ENCODE data around the gene TJP3. TPM values are rescaled to one million over a fixed set of nuclear protein-coding genes. Genes with fewer than 3 reads are reported as not detected.
A peak's percentile ranks its signal among the peaks of the same experiment; 100 is the strongest.

Gene TJP3
- total RNA-seq, 1 donor from 2014 or later: 2.0 TPM

GRCh38 chr19:3710265-3710812 is 2.2 kb downstream of the TJP3 start:
- Mint-ChIP-seq H3K27me3 (ENCODE audit: low read depth, unreplicated experiment) (peaks cover 12% of the 10 kb centered on the region), H3K4me3 (ENCODE audit: unreplicated experiment) (no peak overlapping the region), H3K9me3 (ENCODE audit: unreplicated experiment) (no peaks in the 10 kb centered on the region), H3K27ac (ENCODE audit: unreplicated experiment) (no peak overlapping the region), H3K4me1 (ENCODE audit: low read depth, unreplicated experiment) (no peaks in the 10 kb centered on the region), H3K36me3 (ENCODE audit: low read depth, unreplicated experiment) (no peaks in the 10 kb centered on the region)
- Histone ChIP-seq H3K27me3 (ENCODE audit: insufficient read depth, low read length) (peaks cover 4% of the 10 kb centered on the region), H2AFZ (ENCODE audit: low read depth, low read length) (no peak overlapping the region), H3K9me3 (ENCODE audit: insufficient read depth, low read depth, low read length) (no peaks in the 10 kb centered on the region), H3K27ac (ENCODE audit: low read depth, low read length) (no peak overlapping the region), H3K36me3 (ENCODE audit: insufficient read depth, low read length) (no peaks in the 10 kb centered on the region), H3K4me2 (ENCODE audit: low read length) (no peak overlapping the region), H4K20me1 (ENCODE audit: insufficient read depth, low read length) (no peaks in the 10 kb centered on the region), H3K4me3 (ENCODE audit: insufficient read depth, low read depth, low read length) (no peak overlapping the region), H3K9ac (ENCODE audit: low read length) (no peak overlapping the region), H3K4me1 (ENCODE audit: insufficient read depth, low read length) (peaks cover 10% of the 10 kb centered on the region), H3K79me2 (ENCODE audit: insufficient read depth, low read length) (no peaks in the 10 kb centered on the region)
- DNase-seq (ENCODE audit: low read depth) (no peak), FAIRE-seq (no peak)
- no peak for TF ChIP-seq EZH2 (IDR thresholded peaks at IDR 0.05; ENCODE audit: insufficient read depth, low read length)
- TF ChIP-seq, protein P1, sequence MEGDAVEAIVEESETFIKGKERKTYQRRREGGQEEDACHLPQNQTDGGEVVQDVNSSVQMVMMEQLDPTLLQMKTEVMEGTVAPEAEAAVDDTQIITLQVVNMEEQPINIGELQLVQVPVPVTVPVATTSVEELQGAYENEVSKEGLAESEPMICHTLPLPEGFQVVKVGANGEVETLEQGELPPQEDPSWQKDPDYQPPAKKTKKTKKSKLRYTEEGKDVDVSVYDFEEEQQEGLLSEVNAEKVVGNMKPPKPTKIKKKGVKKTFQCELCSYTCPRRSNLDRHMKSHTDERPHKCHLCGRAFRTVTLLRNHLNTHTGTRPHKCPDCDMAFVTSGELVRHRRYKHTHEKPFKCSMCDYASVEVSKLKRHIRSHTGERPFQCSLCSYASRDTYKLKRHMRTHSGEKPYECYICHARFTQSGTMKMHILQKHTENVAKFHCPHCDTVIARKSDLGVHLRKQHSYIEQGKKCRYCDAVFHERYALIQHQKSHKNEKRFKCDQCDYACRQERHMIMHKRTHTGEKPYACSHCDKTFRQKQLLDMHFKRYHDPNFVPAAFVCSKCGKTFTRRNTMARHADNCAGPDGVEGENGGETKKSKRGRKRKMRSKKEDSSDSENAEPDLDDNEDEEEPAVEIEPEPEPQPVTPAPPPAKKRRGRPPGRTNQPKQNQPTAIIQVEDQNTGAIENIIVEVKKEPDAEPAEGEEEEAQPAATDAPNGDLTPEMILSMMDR (IDR thresholded peaks at IDR 0.05; ENCODE audit: insufficient read depth, low read depth, low read length): no peak

GRCh38 chr19:3712663-3713611 is 4.8 kb downstream of the TJP3 start:
- Histone ChIP-seq H3K9ac (ENCODE audit: low read length) (no peak overlapping the region), H4K20me1 (ENCODE audit: insufficient read depth, low read length) (no peaks in the 10 kb centered on the region), H3K36me3 (ENCODE audit: insufficient read depth, low read length) (no peaks in the 10 kb centered on the region), H3K4me2 (ENCODE audit: low read length) (no peak overlapping the region), H3K9me3 (ENCODE audit: insufficient read depth, low read depth, low read length) (no peaks in the 10 kb centered on the region), H3K27ac (ENCODE audit: low read depth, low read length) (no peak overlapping the region), H3K4me3 (ENCODE audit: insufficient read depth, low read depth, low read length) (no peak overlapping the region), H3K4me1 (ENCODE audit: insufficient read depth, low read length) (peaks cover 10% of the 10 kb centered on the region), H3K27me3 (ENCODE audit: insufficient read depth, low read length) (peaks cover 4% of the 10 kb centered on the region), H2AFZ (ENCODE audit: low read depth, low read length) (no peak overlapping the region), H3K79me2 (ENCODE audit: insufficient read depth, low read length) (no peaks in the 10 kb centered on the region)
- no peak for TF ChIP-seq EZH2 (IDR thresholded peaks at IDR 0.05; ENCODE audit: insufficient read depth, low read length)
- TF ChIP-seq, protein P1 (IDR thresholded peaks at IDR 0.05; ENCODE audit: insufficient read depth, low read depth, low read length): no peak
- peaks cover 11% of the 10 kb centered on the region for H3K27me3 Mint-ChIP-seq (ENCODE audit: low read depth, unreplicated experiment)
- H3K4me1 Mint-ChIP-seq (ENCODE audit: low read depth, unreplicated experiment): no peaks in the 10 kb centered on the region
- DNase-seq (ENCODE audit: low read depth) (no peak), FAIRE-seq (no peak)
- no peaks in the 10 kb centered on the region for H3K9me3 Mint-ChIP-seq (ENCODE audit: unreplicated experiment)
- H3K36me3 Mint-ChIP-seq (ENCODE audit: low read depth, unreplicated experiment): no peaks in the 10 kb centered on the region
- H3K27ac Mint-ChIP-seq (ENCODE audit: unreplicated experiment): peak overlapping the region; percentile 26
- no peak overlapping the region for H3K4me3 Mint-ChIP-seq (ENCODE audit: unreplicated experiment)

Measured in astrocyte (in vitro differentiated cells and primary cell).